Smooth muscle cell (in vitro differentiated cells): Measurements from ENCODE around the gene LANCL3. TPM values are rescaled to one million over a fixed set of nuclear protein-coding genes. Genes with fewer than 3 reads are reported as not detected.

ENCODE experiments used
- DNase-seq: peaks from one replicate; lab custom pipeline; 2025; ENCODE audit not compliant: unreplicated experiment; lab: John Stamatoyannopoulos, UW
- H2AFZ ChIP-seq: fragments of 200-600 bp; sonication (generic); 2 replicates; pipeline ENCODE4 v1.6.0; 2016; ENCODE audit warnings: antibody characterized with exemption, low read depth, mild to moderate bottlenecking
- H3F3A ChIP-seq: fragments of 200-600 bp; sonication (generic); 2 replicates; pipeline ENCODE4 v1.6.0; 2017; ENCODE audit warnings: antibody characterized with exemption, low read depth
- H3K27ac ChIP-seq: fragments of 200-600 bp; sonication (generic); 2 replicates; pipeline ENCODE4 v1.5.1; 2016; ENCODE audit warnings: low read depth, mild to moderate bottlenecking
- H3K27me3 ChIP-seq: fragments of 200-600 bp; sonication (generic); 2 replicates; pipeline ENCODE4 v1.6.1; 2016; ENCODE audit warnings: low read depth, mild to moderate bottlenecking
- H3K36me3 ChIP-seq: fragments of 200-600 bp; sonication (generic); 2 replicates; pipeline ENCODE4 v1.5.1; 2016; ENCODE audit warnings: low read depth
- H3K4me1 ChIP-seq: fragments of 200-600 bp; sonication (generic); 2 replicates; pipeline ENCODE4 v1.5.1; 2016; ENCODE audit warnings: low read depth
- H3K4me2 ChIP-seq: fragments of 200-600 bp; sonication (generic); 2 replicates; pipeline ENCODE4 v1.6.0; 2016; ENCODE audit warnings: mild to moderate bottlenecking
- H3K4me3 ChIP-seq: fragments of 200-600 bp; sonication (generic); 2 replicates; pipeline ENCODE4 v1.5.1; 2016; ENCODE audit warnings: mild to moderate bottlenecking
- H3K79me2 ChIP-seq: fragments of 200-600 bp; sonication (generic); 2 replicates; pipeline ENCODE4 v1.6.0; 2016; ENCODE audit warnings: low read depth, mild to moderate bottlenecking
- H3K9ac ChIP-seq: fragments of 200-600 bp; sonication (generic); 2 replicates; pipeline ENCODE4 v1.6.0; 2016; ENCODE audit warnings: low read depth
- H3K9me3 ChIP-seq: fragments of 200-600 bp; sonication (generic); replicated peaks from 2 replicates; pipeline ENCODE4 v1.5.1; 2016; ENCODE audit warnings: low read depth
- H4K20me1 ChIP-seq: fragments of 200-600 bp; sonication (generic); 2 replicates; pipeline ENCODE4 v1.6.0; 2016; ENCODE audit warnings: low read depth
- WGBS: methylation state at CpG from one replicate; pipeline ENCODE4 v1.1.7; 2016; ENCODE audit warnings: low lambda C conversion rate; 5-methylcytosine and 5-hydroxymethylcytosine counted together
- polyA plus RNA-seq: library from polyadenylated mRNA; unstranded; fragments of >200 nt; fragmentation: Nextera tagmentation; extraction: Ambion mirVana; gene quantifications from 2 replicates; pipeline ENCODE4 v1.2.1, GENCODE V29; 2016
- total RNA-seq: library from RNA; depleted of rRNA; stranded (reverse); fragments of >200 nt; gene quantifications from 2 replicates; pipeline ENCODE4 v1.2.3, GENCODE V29; 2014
- TF ChIP-seq, protein P1 (sequence below): fragments of 200-600 bp; sonication (generic); IDR thresholded peaks from 2 replicates; pipeline ENCODE4 v1.5.1; 2017; ENCODE audit warnings: borderline replicate concordance, mild to moderate bottlenecking, antibody characterized with exemption; ENCODE audit not compliant: insufficient read depth, poor library complexity, severe bottlenecking

The LANCL3 gene
- total and polyA plus RNA-seq, 2 experiments from 2014 or later, result 0.18 to 0.54 TPM

DNA sequence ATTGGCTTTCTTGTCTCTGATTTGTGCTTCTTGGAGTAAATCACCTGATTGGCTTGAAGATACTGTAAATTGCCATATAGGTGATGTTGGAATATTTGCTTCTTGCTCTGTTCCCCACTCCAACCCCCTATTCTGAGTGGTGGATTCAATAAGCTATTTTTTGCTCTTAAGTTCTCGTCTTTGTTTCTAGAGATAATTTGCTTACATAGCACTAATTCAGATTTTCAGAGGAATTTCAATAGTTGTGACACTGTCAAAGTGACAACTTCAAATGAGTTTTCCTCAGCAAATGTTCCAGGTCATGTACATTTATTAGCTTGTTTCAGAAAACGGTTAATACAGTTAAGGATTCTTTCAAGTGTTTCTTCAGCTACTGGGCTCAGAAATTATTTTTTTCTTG, 18.6 kb downstream of the LANCL3 start:
- no peak overlapping the region for H3K4me3 ChIP-seq
- H3K9me3 ChIP-seq, result no peaks in the 10 kb centered on the region
- H4K20me1 ChIP-seq, result no peaks in the 10 kb centered on the region
- no peaks in the 10 kb centered on the region for H3K36me3 ChIP-seq
- no peak overlapping the region for H3K9ac ChIP-seq
- no peak for DNase-seq
- no peaks in the 10 kb centered on the region for H3K79me2 ChIP-seq
- no peak overlapping the region for H3K4me2 ChIP-seq
- H3K27me3 ChIP-seq, result no peaks in the 10 kb centered on the region
- H3K27ac ChIP-seq, result no peak overlapping the region
- TF ChIP-seq, protein P1, sequence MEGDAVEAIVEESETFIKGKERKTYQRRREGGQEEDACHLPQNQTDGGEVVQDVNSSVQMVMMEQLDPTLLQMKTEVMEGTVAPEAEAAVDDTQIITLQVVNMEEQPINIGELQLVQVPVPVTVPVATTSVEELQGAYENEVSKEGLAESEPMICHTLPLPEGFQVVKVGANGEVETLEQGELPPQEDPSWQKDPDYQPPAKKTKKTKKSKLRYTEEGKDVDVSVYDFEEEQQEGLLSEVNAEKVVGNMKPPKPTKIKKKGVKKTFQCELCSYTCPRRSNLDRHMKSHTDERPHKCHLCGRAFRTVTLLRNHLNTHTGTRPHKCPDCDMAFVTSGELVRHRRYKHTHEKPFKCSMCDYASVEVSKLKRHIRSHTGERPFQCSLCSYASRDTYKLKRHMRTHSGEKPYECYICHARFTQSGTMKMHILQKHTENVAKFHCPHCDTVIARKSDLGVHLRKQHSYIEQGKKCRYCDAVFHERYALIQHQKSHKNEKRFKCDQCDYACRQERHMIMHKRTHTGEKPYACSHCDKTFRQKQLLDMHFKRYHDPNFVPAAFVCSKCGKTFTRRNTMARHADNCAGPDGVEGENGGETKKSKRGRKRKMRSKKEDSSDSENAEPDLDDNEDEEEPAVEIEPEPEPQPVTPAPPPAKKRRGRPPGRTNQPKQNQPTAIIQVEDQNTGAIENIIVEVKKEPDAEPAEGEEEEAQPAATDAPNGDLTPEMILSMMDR, result no peak
- no peaks in the 10 kb centered on the region for H3K4me1 ChIP-seq
- 58% methylated on average over 2 of the region's 2 CpGs for whole genome bisulfite sequencing
- no peak overlapping the region for H2AFZ ChIP-seq
- H3F3A ChIP-seq, result no peaks in the 10 kb centered on the region

DNA sequence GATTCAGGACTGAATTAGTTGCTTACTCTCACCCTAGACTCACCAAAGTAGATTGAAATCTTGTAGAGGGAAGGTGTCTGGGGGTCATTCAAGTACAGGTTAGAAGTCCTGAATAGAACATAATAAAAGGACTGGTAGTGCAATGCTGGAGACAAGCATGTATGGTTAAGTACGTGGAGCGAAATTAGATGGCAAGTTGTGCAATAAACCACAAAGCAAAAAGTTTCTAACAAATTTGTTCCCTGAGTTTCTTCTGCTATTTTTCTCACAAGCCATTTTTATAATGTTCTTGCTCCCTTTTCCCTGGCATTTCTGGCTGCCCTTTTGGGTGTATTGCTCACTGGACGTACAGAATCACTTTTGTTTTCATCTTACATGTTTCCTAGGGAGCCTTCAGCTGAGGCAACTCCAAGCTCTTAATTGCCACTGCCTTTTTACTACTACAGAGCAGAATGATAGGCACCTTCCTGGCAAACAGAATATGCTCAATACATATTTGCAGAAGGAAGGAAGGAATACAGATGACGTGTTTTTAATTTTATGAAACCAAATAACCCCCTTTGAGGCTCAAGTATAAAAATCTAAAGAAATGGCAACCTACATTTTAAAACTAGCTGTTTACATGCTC, 23.4 kb downstream of the LANCL3 start:
- Histone ChIP-seq H3F3A (no peaks in the 10 kb centered on the region), H3K9ac (no peak overlapping the region), H3K4me1 (no peaks in the 10 kb centered on the region), H4K20me1 (no peaks in the 10 kb centered on the region), H3K27ac (no peak overlapping the region), H3K27me3 (no peaks in the 10 kb centered on the region), H3K4me2 (no peak overlapping the region), H3K4me3 (no peak overlapping the region), H3K36me3 (no peaks in the 10 kb centered on the region), H2AFZ (no peak overlapping the region), H3K9me3 (no peaks in the 10 kb centered on the region), H3K79me2 (no peaks in the 10 kb centered on the region)
- WGBS, result 66% methylated on average over 4 of the region's 4 CpGs
- no peak for DNase-seq
- TF ChIP-seq, protein P1, result no peak

DNA sequence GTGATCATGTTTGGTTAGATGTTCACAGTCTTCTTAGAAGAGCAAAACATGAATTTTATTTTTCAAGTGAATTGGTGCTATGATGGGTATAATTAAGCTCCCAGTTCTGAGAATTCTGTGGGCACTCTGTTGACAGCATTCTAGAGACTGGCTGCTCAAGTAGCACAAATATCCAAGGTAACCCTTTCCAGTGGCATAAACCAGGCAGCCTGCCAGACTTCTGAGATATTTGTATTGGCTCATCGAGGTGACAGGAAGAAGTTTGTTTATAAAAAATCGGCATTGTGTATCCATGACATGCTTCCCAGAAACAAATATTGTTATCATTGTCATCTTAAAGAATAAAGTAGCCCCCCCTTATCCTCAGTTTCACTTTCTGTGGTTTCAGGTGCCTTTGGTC, 28.3 kb downstream of the LANCL3 start:
- WGBS, result 82% methylated on average over 2 of the region's 2 CpGs
- no peaks in the 10 kb centered on the region for H3F3A ChIP-seq
- no peak overlapping the region for H3K27ac ChIP-seq
- H4K20me1 ChIP-seq, result no peaks in the 10 kb centered on the region
- H3K36me3 ChIP-seq, result no peaks in the 10 kb centered on the region
- no peak overlapping the region for H3K4me3 ChIP-seq
- no peaks in the 10 kb centered on the region for H3K27me3 ChIP-seq
- no peak overlapping the region for H2AFZ ChIP-seq
- H3K4me2 ChIP-seq, result no peak overlapping the region
- H3K79me2 ChIP-seq, result no peaks in the 10 kb centered on the region
- no peak overlapping the region for H3K9ac ChIP-seq
- H3K9me3 ChIP-seq, result no peaks in the 10 kb centered on the region
- no peak for DNase-seq
- no peaks in the 10 kb centered on the region for H3K4me1 ChIP-seq
- TF ChIP-seq, protein P1, result no peak

DNA sequence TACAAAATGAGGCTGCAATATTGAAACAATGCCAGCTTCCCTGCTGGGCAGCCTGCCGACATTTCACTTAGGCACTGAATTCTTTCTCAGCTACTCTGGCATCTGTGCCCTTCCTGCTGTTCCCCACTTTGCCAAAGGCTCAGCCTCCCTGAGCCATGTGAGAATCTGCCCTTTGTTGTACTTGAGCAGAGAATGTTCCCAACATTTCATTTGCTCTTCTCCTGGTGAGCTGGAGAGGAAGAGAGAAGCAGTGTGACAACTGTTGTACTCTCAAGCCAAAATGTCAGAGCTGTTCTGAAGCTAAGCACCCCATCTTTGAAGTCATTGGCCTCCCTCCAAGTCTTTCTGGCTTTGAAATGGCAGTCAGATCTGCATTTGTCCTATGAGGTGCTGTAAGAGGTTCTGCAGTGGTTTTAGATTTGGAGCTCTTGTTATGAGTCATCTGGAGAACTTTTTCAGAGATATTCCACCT, 32.5 kb downstream of the LANCL3 start:
- Histone ChIP-seq H3K9me3 (no peaks in the 10 kb centered on the region), H3K36me3 (no peaks in the 10 kb centered on the region), H3F3A (no peaks in the 10 kb centered on the region), H3K4me3 (no peak overlapping the region), H3K27me3 (no peaks in the 10 kb centered on the region), H4K20me1 (no peaks in the 10 kb centered on the region), H3K4me2 (no peak overlapping the region), H3K79me2 (no peaks in the 10 kb centered on the region), H2AFZ (no peak overlapping the region), H3K9ac (no peak overlapping the region), H3K4me1 (no peaks in the 10 kb centered on the region), H3K27ac (no peak overlapping the region)
- no peak for DNase-seq
- whole genome bisulfite sequencing, result 81% methylated on average over 1 of the region's 1 CpG
- TF ChIP-seq, protein P1, result no peak
